Subcutaneous abdominal adipose tissue (tissue), 5 donors: Measurements from ENCODE around the gene CAMKMT.

Source experiments
- H3K27ac ChIP-seq: one replicate; pipeline ENCODE4 v1.7.0; 2013; ENCODE audit warnings: low read depth, mild to moderate bottlenecking, inconsistent platforms, low read length, moderate library complexity
- H3K27me3 ChIP-seq, 5 donors: one replicate each; pipeline ENCODE4 v1.7.0; 2013; ENCODE audit warnings: low read length in 5 of 5, inconsistent platforms in 1 of 5; ENCODE audit not compliant: control insufficient read depth in 5 of 5, insufficient read depth in 4 of 5
- H3K36me3 ChIP-seq, 5 donors: one replicate each; pipeline ENCODE4 v1.7.0; 2013; ENCODE audit warnings: low read length in 5 of 5; ENCODE audit not compliant: control insufficient read depth in 5 of 5, insufficient read depth in 5 of 5
- H3K4me1 ChIP-seq, 5 donors: one replicate each; pipeline ENCODE4 v1.7.0; 2013; ENCODE audit warnings: low read length in 5 of 5, mild to moderate bottlenecking in 3 of 5, moderate library complexity in 1 of 5; ENCODE audit not compliant: control insufficient read depth in 5 of 5, insufficient read depth in 5 of 5
- H3K4me3 ChIP-seq, 5 donors: one replicate each; pipeline ENCODE4 v1.7.0; 2013; ENCODE audit warnings: low read length in 5 of 5, low read depth in 1 of 5
- H3K9ac ChIP-seq, 5 donors: one replicate each; pipeline ENCODE4 v1.7.0; 2013; ENCODE audit warnings: low read length in 5 of 5, mild to moderate bottlenecking in 4 of 5, moderate library complexity in 3 of 5
- H3K9me3 ChIP-seq, 5 donors: one replicate each; pipeline ENCODE4 v1.7.0; 2013; ENCODE audit warnings: low read length in 5 of 5; ENCODE audit not compliant: control insufficient read depth in 5 of 5
- donor health status: healthy.
- donor health status: healthy.
- donor health status: healthy.
- donor health status: healthy.
- donor health status: healthy.

CAMKMT gene

DNA sequence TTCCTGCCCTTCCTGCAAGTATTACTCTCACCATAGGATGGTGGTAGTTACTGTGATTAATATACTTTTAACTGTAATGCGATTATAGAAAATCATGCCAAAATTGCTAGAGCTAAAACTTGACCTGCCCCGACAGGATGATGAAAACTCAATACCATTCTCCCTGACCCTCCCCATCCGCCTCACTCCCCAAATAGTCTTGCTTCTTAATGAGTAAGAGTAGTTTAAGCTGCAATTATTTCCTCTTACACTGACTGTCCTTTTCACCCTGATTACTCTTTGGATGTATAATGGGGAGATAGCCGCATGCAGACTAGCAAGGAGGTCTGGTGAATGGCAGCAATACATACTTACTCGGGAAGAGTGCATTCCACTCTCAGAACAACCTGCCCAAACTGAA lies 310.2 kb downstream of the CAMKMT start:
- Histone ChIP-seq H3K4me1 (no peaks in the 10 kb centered on the region), H3K9ac (no peak overlapping the region), H3K36me3 (no peaks in the 10 kb centered on the region), H3K27me3 (no peaks in the 10 kb centered on the region), H3K9me3 (no peaks in the 10 kb centered on the region), H3K4me3 (no peak overlapping the region), H3K27ac (no peak overlapping the region)

DNA sequence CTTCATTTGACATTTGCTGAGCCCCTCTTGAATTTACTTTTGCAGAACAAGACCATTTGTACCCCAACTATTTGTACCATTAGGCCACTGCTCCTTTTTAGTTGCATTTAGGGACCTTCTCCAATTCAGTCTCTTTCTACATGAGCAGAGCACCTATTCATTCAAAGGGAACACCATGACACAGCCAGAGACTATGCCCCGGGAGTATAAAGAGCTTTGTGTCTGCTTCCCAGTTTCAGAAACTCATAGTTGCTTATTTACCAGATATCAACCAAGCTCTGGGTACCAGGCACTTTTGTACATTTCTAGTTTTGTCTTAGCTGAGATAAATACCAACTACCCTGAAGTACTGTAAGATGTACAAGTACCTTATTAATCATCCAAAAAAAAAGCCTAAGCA lies 310.7 kb downstream of the CAMKMT start:
- H3K27ac ChIP-seq: no peak overlapping the region
- H3K27me3 ChIP-seq: no peaks in the 10 kb centered on the region
- H3K4me3 ChIP-seq: no peak overlapping the region
- no peaks in the 10 kb centered on the region for H3K36me3 ChIP-seq
- H3K4me1 ChIP-seq: no peaks in the 10 kb centered on the region
- H3K9me3 ChIP-seq: no peaks in the 10 kb centered on the region
- no peak overlapping the region for H3K9ac ChIP-seq

DNA sequence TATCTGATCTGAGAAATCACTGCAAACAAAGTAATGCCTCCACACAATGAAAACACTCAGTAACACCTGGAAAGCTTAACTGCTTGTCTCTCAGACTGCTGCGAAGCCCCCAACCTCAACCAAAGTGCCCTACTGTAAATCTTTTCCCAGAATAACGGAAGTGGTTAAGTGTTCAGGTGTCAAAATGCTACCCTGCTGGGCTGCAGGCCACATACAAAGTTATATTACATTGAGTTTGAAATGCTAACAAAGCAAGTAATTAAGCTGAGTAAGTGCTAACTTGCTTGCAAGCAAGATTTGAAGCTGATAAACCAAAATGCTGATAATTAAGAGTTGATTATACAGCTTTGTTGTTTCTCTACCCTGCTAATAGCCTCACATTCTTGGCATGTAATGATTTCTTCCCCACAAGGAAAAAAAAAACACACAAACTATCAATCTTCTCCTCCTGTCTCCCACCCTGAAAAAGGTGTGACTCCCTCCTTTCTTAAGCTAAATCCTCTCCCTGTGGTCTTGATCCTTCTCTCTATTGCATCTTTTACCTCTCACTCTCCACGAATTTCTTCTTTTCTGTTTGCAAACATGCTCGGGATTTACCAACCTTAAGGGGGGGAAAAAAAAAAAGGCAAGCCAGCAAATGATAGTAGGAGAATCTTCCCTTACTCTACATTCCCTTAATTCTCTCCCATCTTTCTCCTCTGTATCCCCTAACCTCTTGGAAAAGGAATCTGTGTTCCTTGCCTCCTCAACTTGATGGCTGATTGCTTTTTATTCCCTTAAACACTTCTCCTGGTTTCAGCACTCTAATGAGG lies 312.9 kb downstream of the CAMKMT start:
- no peaks in the 10 kb centered on the region for H3K27me3 ChIP-seq
- no peak overlapping the region for H3K27ac ChIP-seq
- no peaks in the 10 kb centered on the region for H3K9me3 ChIP-seq
- H3K4me3 ChIP-seq: no peak overlapping the region
- H3K36me3 ChIP-seq: no peaks in the 10 kb centered on the region
- no peak overlapping the region for H3K9ac ChIP-seq
- H3K4me1 ChIP-seq: no peaks in the 10 kb centered on the region

DNA sequence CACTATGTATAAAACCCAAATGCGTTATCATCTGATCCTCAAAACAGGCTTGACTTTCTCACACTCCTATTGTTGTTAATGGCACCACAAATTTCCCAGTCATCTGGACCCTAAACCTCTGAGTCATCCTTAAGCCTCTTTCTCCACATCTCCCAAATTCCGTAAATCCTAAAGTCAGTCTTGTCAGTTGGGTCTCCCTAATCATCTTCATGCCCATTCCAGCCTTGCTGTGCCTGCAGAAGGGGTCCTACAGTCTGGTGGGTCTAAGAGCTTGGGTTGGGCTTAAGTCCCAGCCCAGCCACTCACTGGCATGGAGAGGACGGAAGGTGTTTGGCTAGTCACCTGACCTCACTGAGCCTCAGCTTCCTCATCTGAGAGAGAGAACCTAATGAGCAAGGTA lies 314.6 kb downstream of the CAMKMT start:
- Histone ChIP-seq H3K9ac (no peak overlapping the region), H3K27me3 (no peaks in the 10 kb centered on the region), H3K4me3 (no peak overlapping the region)

DNA sequence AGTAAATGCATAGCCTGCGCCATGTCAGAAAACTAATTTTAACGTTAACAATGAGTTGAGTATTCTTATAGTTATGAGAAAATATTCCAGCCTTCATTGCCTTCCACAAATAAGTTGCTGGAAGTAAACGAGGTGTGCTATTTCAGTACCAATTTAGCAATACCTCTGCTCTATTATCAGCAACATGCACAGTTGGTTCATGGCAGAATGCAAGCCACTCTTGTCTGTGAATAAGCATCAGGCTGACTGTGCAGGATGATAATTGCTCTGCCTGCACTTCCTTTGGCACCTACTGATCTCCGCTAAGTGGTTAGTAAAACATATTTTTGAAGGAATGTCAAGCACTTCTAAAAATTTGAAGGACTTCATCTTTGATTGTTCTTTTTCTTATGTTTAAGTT lies 317.8 kb downstream of the CAMKMT start:
- Histone ChIP-seq H3K4me3 (no peak overlapping the region), H3K9ac (no peak overlapping the region), H3K4me1 (no peaks in the 10 kb centered on the region), H3K27me3 (no peaks in the 10 kb centered on the region), H3K27ac (no peak overlapping the region), H3K36me3 (no peaks in the 10 kb centered on the region), H3K9me3 (no peaks in the 10 kb centered on the region)

More for the DNA sequence above, 314.6 kb downstream of the CAMKMT start:
- Histone ChIP-seq H3K27ac (no peak overlapping the region), H3K9me3 (no peaks in the 10 kb centered on the region), H3K36me3 (no peaks in the 10 kb centered on the region), H3K4me1 (no peaks in the 10 kb centered on the region)

DNA sequence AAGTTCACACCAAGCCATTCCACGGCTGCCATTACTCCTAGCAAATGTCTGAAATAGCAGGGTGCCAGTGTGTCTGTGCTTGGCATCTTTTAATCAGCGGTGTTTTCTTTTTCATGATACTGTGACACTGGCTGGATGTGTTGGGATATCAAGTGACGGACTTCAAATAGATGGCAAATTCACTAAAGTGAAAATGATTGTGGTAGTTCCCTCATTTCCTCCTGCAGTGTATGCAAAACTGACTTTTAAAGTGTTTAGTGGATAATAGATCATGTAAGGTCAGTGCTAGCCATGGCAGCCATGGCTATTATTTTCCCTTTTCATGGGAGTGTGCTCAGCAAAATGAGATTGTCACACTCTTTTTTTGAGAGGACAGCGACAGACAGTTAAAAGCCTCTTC lies 318.2 kb downstream of the CAMKMT start:
- Histone ChIP-seq H3K4me3 (no peak overlapping the region), H3K27me3 (no peaks in the 10 kb centered on the region), H3K9me3 (no peaks in the 10 kb centered on the region), H3K27ac (no peak overlapping the region), H3K36me3 (no peaks in the 10 kb centered on the region), H3K4me1 (no peaks in the 10 kb centered on the region), H3K9ac (no peak overlapping the region)

DNA sequence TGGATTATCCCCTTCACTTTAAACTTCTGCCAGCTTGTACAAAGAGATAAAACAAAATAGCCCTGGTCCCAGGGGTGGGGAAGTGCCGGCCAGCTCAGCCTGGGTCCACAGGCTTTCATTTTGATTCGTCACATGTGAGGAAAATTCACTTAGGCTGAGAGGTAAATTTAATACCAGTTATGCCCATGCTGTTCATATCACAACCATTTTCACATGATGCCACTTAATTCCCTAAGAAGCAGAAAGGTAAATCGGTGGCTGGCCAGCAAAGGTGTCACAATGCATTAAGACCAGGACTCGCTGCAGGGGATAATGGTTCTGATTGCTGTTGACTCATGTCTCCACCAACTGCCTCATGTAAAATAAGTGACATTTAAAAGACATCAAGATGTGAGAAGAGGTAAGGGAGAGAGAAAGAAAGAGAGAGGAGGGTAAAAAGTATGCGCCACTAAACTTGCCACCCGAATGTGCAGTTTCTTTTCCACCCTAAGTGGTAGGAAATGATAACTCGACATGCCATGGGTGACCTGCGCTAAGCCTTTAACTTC lies 318.8 kb downstream of the CAMKMT start:
- Histone ChIP-seq H3K4me1 (no peaks in the 10 kb centered on the region), H3K36me3 (no peaks in the 10 kb centered on the region), H3K9me3 (no peaks in the 10 kb centered on the region), H3K4me3 (no peak overlapping the region), H3K27ac (no peak overlapping the region), H3K27me3 (no peaks in the 10 kb centered on the region), H3K9ac (no peak overlapping the region)

DNA sequence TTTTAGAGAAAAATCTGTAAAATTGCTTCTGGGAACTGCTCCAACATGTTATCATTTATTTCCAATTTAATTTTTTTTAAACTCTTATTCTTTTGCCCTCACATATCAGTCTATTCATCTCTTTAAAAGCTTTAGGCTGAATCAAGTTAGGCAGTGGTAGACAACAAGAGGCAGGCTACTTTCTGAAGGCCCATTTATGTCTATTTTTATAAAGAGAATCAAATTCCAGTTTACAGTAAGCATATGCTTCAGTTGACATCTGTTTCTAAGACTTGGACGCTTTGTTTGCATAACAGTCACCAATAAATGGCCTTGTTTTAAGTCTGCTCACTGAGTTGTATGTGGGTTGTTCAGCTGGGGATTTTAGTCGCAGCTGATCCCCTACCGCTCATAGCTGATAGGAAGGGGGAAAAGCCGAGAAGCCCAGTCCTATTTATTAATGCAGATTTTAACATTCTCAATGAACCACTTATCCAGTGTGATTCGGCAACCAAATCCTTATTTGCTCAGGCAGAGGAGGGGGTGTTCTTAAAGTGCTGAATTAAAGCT lies 319.3 kb downstream of the CAMKMT start:
- H3K27me3 ChIP-seq: no peaks in the 10 kb centered on the region

DNA sequence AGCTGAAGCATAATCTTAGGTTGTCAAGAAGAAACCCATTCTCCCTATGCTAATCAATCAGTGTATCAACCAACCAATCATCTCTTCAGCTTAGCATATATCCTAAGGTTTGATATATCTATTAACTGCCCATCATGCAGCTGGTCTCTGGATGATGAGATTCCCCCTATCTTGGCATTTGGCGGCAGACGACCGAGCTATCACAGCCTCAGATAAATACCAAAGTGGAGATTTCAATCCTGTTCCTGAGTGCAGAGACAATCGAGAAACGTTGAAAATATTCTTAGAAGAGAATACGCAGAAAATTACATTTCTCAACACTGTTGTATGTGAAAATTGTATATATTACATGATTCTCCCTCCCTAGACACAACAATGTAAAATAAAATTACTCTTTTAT lies 320.7 kb downstream of the CAMKMT start:
- no peak overlapping the region for H3K4me3 ChIP-seq
- no peaks in the 10 kb centered on the region for H3K9me3 ChIP-seq
- H3K9ac ChIP-seq: no peak overlapping the region
- H3K27ac ChIP-seq: no peak overlapping the region
- no peaks in the 10 kb centered on the region for H3K4me1 ChIP-seq
- H3K36me3 ChIP-seq: no peaks in the 10 kb centered on the region
- H3K27me3 ChIP-seq: no peaks in the 10 kb centered on the region

More for the DNA sequence above, 319.3 kb downstream of the CAMKMT start:
- no peak overlapping the region for H3K27ac ChIP-seq
- no peaks in the 10 kb centered on the region for H3K4me1 ChIP-seq
- H3K9me3 ChIP-seq: no peaks in the 10 kb centered on the region
- H3K9ac ChIP-seq: no peak overlapping the region
- no peak overlapping the region for H3K4me3 ChIP-seq
- H3K36me3 ChIP-seq: no peaks in the 10 kb centered on the region

DNA sequence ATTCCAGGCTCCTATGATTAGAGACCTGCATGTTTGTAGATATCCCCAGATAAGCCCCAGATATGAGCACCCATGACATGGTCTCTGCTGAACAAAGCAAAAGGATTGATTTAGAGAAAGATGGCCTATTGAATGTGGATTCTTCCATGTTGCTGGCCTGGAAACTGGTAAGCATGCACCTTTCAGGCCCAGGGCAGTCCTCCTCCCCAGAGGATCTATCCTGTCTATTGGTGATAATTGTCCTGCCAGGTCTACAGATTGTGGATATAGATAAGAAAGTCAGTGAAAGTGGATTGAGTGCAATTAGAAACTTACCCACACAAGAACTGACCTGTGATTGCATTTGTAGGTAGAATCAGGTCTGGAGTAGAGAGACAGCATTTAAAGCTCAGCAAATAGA lies 322.8 kb downstream of the CAMKMT start:
- H3K9ac ChIP-seq: no peak overlapping the region
- no peaks in the 10 kb centered on the region for H3K36me3 ChIP-seq
- no peak overlapping the region for H3K27ac ChIP-seq
- H3K4me1 ChIP-seq: no peaks in the 10 kb centered on the region
- H3K27me3 ChIP-seq: no peaks in the 10 kb centered on the region
- H3K9me3 ChIP-seq: no peaks in the 10 kb centered on the region
- no peak overlapping the region for H3K4me3 ChIP-seq
